ENCODE measurements around the gene ZSCAN16. TPM values are rescaled to one million over a fixed set of nuclear protein-coding genes. Genes with fewer than 3 reads are reported as not detected.

The ZSCAN16 gene
- total RNA-seq, 4 donors from 2014 or later: 2.4 to 7.6 (median 4.2) TPM

GRCh38 chr6:28171271-28171670, 46.9 kb downstream of the ZSCAN16 start:
- TF ChIP-seq CTCF (IDR thresholded peaks at IDR 0.05): no peak
- TF ChIP-seq POLR2AphosphoS5 (IDR thresholded peaks at IDR 0.05): no peak
- no peak for TF ChIP-seq EP300 (IDR thresholded peaks at IDR 0.05)
- no peak for TF ChIP-seq POLR2A (IDR thresholded peaks at IDR 0.05)

GRCh38 chr6:28172006-28172405, 47.6 kb downstream of the ZSCAN16 start:
- no peaks in the 10 kb centered on the region for H3K27me3 ChIP-seq
- H3K27ac ChIP-seq: no peak overlapping the region
- TF ChIP-seq CTCF (IDR thresholded peaks at IDR 0.05): no peak
- TF ChIP-seq POLR2A (IDR thresholded peaks at IDR 0.05): no peak
- no peak for TF ChIP-seq POLR2AphosphoS5 (IDR thresholded peaks at IDR 0.05)
- no peak for TF ChIP-seq EP300 (IDR thresholded peaks at IDR 0.05)
- H3K4me3 ChIP-seq: no peak overlapping the region
- H3K36me3 ChIP-seq: no peaks in the 10 kb centered on the region
- DNase-seq (ENCODE audit: low spot score in 2 of 2): no peak
- H3K4me1 ChIP-seq: no peaks in the 10 kb centered on the region
- no peaks in the 10 kb centered on the region for H3K9me3 ChIP-seq
- 91% methylated on average over 2 of the region's 2 CpGs for whole genome bisulfite sequencing

More at GRCh38 chr6:28171271-28171670, 46.9 kb downstream of the ZSCAN16 start:
- Histone ChIP-seq H3K27ac (no peak overlapping the region), H3K36me3 (no peaks in the 10 kb centered on the region), H3K4me1 (no peaks in the 10 kb centered on the region), H3K27me3 (no peaks in the 10 kb centered on the region), H3K9me3 (no peaks in the 10 kb centered on the region), H3K4me3 (no peak overlapping the region)
- 70% methylated on average over 2 of the region's 2 CpGs for WGBS
- no peak for DNase-seq (ENCODE audit: low spot score in 2 of 2)

GRCh38 chr6:28176373-28176772, 52.0 kb downstream of the ZSCAN16 start:
- Histone ChIP-seq H3K4me1 (no peaks in the 10 kb centered on the region), H3K36me3 (no peaks in the 10 kb centered on the region), H3K9me3 (no peaks in the 10 kb centered on the region), H3K4me3 (no peak overlapping the region), H3K27me3 (peaks cover 5% of the 10 kb centered on the region), H3K27ac (no peak overlapping the region)
- 90% methylated on average over 1 of the region's 1 CpG for WGBS
- TF ChIP-seq POLR2AphosphoS5 (IDR thresholded peaks at IDR 0.05) (no peak), CTCF (IDR thresholded peaks at IDR 0.05) (no peak), EP300 (IDR thresholded peaks at IDR 0.05) (no peak), POLR2A (IDR thresholded peaks at IDR 0.05) (no peak)
- DNase-seq (ENCODE audit: low spot score in 2 of 2): no peak

Other genes starting within 250 kb of the ZSCAN16 start
- not detected for gene OR2B2, start 212.2 kb upstream of the ZSCAN16 start, total RNA-seq
- not detected for gene OR2B6, start 167.4 kb upstream of the ZSCAN16 start, total RNA-seq
- gene ZNF165, start 44.0 kb upstream of the ZSCAN16 start, total RNA-seq: 1 to 10 TPM in 3 of 4 donors, under 1 TPM in 1; 0.64 to 2.4 (median 2.0) TPM
- gene ZKSCAN8, start 17.3 kb downstream of the ZSCAN16 start, total RNA-seq: 10 to 100 TPM in 3 of 4 donors, 1 to 10 TPM in 1; 7.6 to 23.0 (median 14.2) TPM
- 10 to 100 TPM in 1 of 4 donors, 1 to 10 TPM in 3; 3.6 to 12.5 (median 7.6) TPM for gene ZSCAN9, start 100.7 kb downstream of the ZSCAN16 start, total RNA-seq
- 1 to 10 TPM; 1.2 to 5.0 (median 3.0) TPM for gene ZKSCAN4, start 127.7 kb downstream of the ZSCAN16 start, total RNA-seq
- under 1 TPM in 2 of 4 donors, not detected in 2; 0.47 to 0.78 TPM for gene NKAPL, start 134.7 kb downstream of the ZSCAN16 start, total RNA-seq
- gene ZSCAN26, start 142.5 kb downstream of the ZSCAN16 start, total RNA-seq: 10 to 100 TPM in 2 of 4 donors, 1 to 10 TPM in 2; 4.9 to 23.3 (median 11.4) TPM
- gene PGBD1, start 157.0 kb downstream of the ZSCAN16 start, total RNA-seq: 1 to 10 TPM in 2 of 4 donors, under 1 TPM in 2; 0.64 to 2.3 (median 1.2) TPM
- gene ZSCAN31, start 211.5 kb downstream of the ZSCAN16 start, total RNA-seq: 10 to 100 TPM in 3 of 4 donors, 1 to 10 TPM in 1; 2.8 to 11.3 (median 10.7) TPM
- 1 to 10 TPM; 3.1 to 6.0 (median 4.5) TPM for gene ZKSCAN3, start 225.3 kb downstream of the ZSCAN16 start, total RNA-seq

Measured in suprapubic skin (tissue), 4 donors.